Measurements from ENCODE around the gene PAX6. TPM values are rescaled to one million over a fixed set of nuclear protein-coding genes. Genes with fewer than 3 reads are reported as not detected.

PAX6 gene
- total RNA-seq, 1 experiment from 2014 or later, result 0.43 TPM

GRCh38 chr11:31793264-31793663, 17.9 kb downstream of the PAX6 start:
- Mint-ChIP-seq H3K36me3 (ENCODE audit: insufficient read depth, unreplicated experiment) (no peaks in the 10 kb centered on the region), H3K27ac (ENCODE audit: unreplicated experiment) (no peak overlapping the region), H3K27me3 (ENCODE audit: insufficient read depth, unreplicated experiment) (peaks cover 24% of the 10 kb centered on the region), H3K4me3 (ENCODE audit: unreplicated experiment) (no peak overlapping the region), H3K9me3 (ENCODE audit: unreplicated experiment) (no peaks in the 10 kb centered on the region), H3K4me1 (ENCODE audit: low read depth, unreplicated experiment) (no peaks in the 10 kb centered on the region)
- no peak for DNase-seq
- BruUV-seq (replicated peaks), result no TSS peak
- H3K9me3 ChIP-seq, result no peaks in the 10 kb centered on the region
- no peaks in the 10 kb centered on the region for H3K36me3 ChIP-seq (ENCODE audit: control insufficient read depth, insufficient read depth, low read length)
- ChIA-PET CTCF (no interaction called here), POLR2A (no interaction called here)
- no peaks in the 10 kb centered on the region for H3K4me1 ChIP-seq
- no peak for TF ChIP-seq CTCF (IDR thresholded peaks at IDR 0.05; ENCODE audit: insufficient read depth in 1 of 2, low read depth in 1 of 2, low read length in 1 of 2, severe bottlenecking in 1 of 2, unreplicated experiment in 1 of 2)
- H3K4me3 ChIP-seq (ENCODE audit: low read depth, low read length), result no peak overlapping the region
- intact Hi-C loops (cut with micrococcal nuclease; ENCODE audit: unreplicated experiment), result no loop called here
- H3K27me3 ChIP-seq (replicated peaks; ENCODE audit: control insufficient read depth, insufficient read depth, low read length), result no peaks in the 10 kb centered on the region

- no peak overlapping the region for H3K27ac Mint-ChIP-seq (ENCODE audit: unreplicated experiment)
- Histone ChIP-seq H3K36me3 (ENCODE audit: control insufficient read depth, insufficient read depth, low read length) (no peaks in the 10 kb centered on the region), H3K27me3 (replicated peaks; ENCODE audit: control insufficient read depth, insufficient read depth, low read length) (no peaks in the 10 kb centered on the region), H3K4me1 (no peaks in the 10 kb centered on the region), H3K4me3 (ENCODE audit: low read depth, low read length) (no peak overlapping the region), H3K9me3 (no peaks in the 10 kb centered on the region)
- no TSS peak for BruUV-seq (replicated peaks)
- no peak for DNase-seq
- H3K9me3 Mint-ChIP-seq (ENCODE audit: unreplicated experiment), result no peaks in the 10 kb centered on the region
- intact Hi-C loops (cut with micrococcal nuclease; ENCODE audit: unreplicated experiment), result no loop called here
- no peaks in the 10 kb centered on the region for H3K36me3 Mint-ChIP-seq (ENCODE audit: insufficient read depth, unreplicated experiment)
- H3K4me1 Mint-ChIP-seq (ENCODE audit: low read depth, unreplicated experiment), result no peaks in the 10 kb centered on the region
- H3K4me3 Mint-ChIP-seq (ENCODE audit: unreplicated experiment), result no peak overlapping the region
- ChIA-PET POLR2A (no interaction called here), CTCF (no interaction called here)
- TF ChIP-seq CTCF (IDR thresholded peaks at IDR 0.05; ENCODE audit: insufficient read depth in 1 of 2, low read depth in 1 of 2, low read length in 1 of 2, severe bottlenecking in 1 of 2, unreplicated experiment in 1 of 2), result no peak
- peaks cover 24% of the 10 kb centered on the region for H3K27me3 Mint-ChIP-seq (ENCODE audit: insufficient read depth, unreplicated experiment)
Measured at GRCh38 chr11:31792456-31792855, 18.7 kb downstream of the PAX6 start.

- no peak for TF ChIP-seq CTCF (IDR thresholded peaks at IDR 0.05; ENCODE audit: insufficient read depth in 1 of 2, low read depth in 1 of 2, low read length in 1 of 2, severe bottlenecking in 1 of 2, unreplicated experiment in 1 of 2)
- no peak overlapping the region for H3K27ac Mint-ChIP-seq (ENCODE audit: unreplicated experiment)
- Histone ChIP-seq H3K9me3 (no peaks in the 10 kb centered on the region), H3K36me3 (ENCODE audit: control insufficient read depth, insufficient read depth, low read length) (no peaks in the 10 kb centered on the region), H3K4me3 (ENCODE audit: low read depth, low read length) (no peak overlapping the region), H3K27me3 (replicated peaks; ENCODE audit: control insufficient read depth, insufficient read depth, low read length) (no peaks in the 10 kb centered on the region), H3K4me1 (no peaks in the 10 kb centered on the region)
- H3K4me1 Mint-ChIP-seq (ENCODE audit: low read depth, unreplicated experiment), result no peaks in the 10 kb centered on the region
- intact Hi-C loops (cut with micrococcal nuclease; ENCODE audit: unreplicated experiment), result no loop called here
- H3K4me3 Mint-ChIP-seq (ENCODE audit: unreplicated experiment), result no peak overlapping the region
- DNase-seq, result no peak
- no peaks in the 10 kb centered on the region for H3K36me3 Mint-ChIP-seq (ENCODE audit: insufficient read depth, unreplicated experiment)
- ChIA-PET CTCF (no interaction called here), POLR2A (no interaction called here)
- no TSS peak for BruUV-seq (replicated peaks)
- H3K9me3 Mint-ChIP-seq (ENCODE audit: unreplicated experiment), result no peaks in the 10 kb centered on the region
- H3K27me3 Mint-ChIP-seq (ENCODE audit: insufficient read depth, unreplicated experiment), result peaks cover 21% of the 10 kb centered on the region
Measured at GRCh38 chr11:31792036-31792435, 19.1 kb downstream of the PAX6 start.
